ENCODE results near the gene SRPK2. TPM values are rescaled to one million over a fixed set of nuclear protein-coding genes. Genes with fewer than 3 reads are reported as not detected.

SRPK2 gene
- total and polyA plus RNA-seq, 2 of the 13 experiments (the other 11 are each of a cell fraction or from before 2014, with no cell fraction given), result 10.1 to 22.3 TPM

DNA sequence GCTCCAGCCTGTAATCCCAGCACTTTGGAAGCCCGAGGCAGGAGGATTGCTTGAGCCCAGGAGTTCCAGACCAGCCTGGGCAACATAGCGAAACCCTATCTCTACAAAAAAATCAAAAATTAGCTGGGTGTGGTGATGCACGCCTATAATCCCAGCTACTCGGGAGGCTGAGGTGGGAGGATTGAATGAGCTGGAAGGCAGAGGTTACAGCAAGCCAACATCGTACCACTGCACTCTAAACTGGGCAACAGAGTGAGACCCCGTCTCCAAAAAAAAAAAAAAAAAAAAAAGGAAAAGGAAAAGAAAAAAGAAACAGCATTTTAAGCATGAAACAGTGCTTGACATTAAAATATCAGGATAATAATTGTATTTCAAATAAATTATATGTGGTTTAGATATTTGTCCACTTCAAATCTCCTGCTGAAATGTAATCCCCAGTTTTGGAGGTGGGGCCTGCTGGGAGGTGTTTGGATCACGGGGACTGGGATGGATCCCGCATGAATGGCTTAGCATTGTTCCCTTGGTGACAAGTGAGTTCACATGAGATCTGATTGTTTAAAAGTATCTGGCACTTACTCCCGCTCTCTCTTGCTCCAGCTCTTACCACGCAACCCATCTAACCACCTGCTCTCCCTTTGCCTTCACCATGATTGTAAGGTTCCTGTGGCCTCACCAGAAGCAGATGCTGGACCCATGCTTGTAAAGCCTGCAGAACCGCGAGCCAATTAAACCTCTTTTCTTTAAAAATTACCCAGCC is 103.4 kb downstream of the SRPK2 start:
- Histone ChIP-seq H3K4me1 (ENCODE audit: insufficient read depth, low read length) (peaks cover 9% of the 10 kb centered on the region), H4K20me1 (ENCODE audit: insufficient read depth, low read length) (no peaks in the 10 kb centered on the region), H3K36me3 (replicated peaks in 1 of 2; ENCODE audit: control insufficient read depth in 1 of 2, insufficient read depth in 2 of 2, low read length in 2 of 2) (no peaks in the 10 kb centered on the region), H2AFZ (ENCODE audit: low read length) (no peak overlapping the region), H3K4me2 (ENCODE audit: low read depth, low read length) (no peak overlapping the region), H3K9me3 (ENCODE audit: low read length) (no peaks in the 10 kb centered on the region), H3K27me3 (ENCODE audit: control insufficient read depth in 1 of 2, insufficient read depth in 2 of 2, low read length in 2 of 2) (no peaks in the 10 kb centered on the region), H3K4me3 (replicated peaks in 1 of 3; ENCODE audit: insufficient read depth in 1 of 3, low read depth in 2 of 3, low read length in 3 of 3) (no peak overlapping the region), H3K9ac (ENCODE audit: insufficient read depth, low read depth, low read length) (no peak overlapping the region), H3K27ac (ENCODE audit: extremely low read length, insufficient read depth, low read length) (no peak overlapping the region), H3K79me2 (ENCODE audit: insufficient read depth, low read length) (peaks cover 14% of the 10 kb centered on the region)
- FAIRE-seq (no peak), ATAC-seq (no peak), DNase-seq (ENCODE audit: low spot score) (no peak)
- 97% methylated on average over 12 of the region's 12 CpGs for WGBS (ENCODE audit: low lambda C conversion rate)
- in situ Hi-C loops (cut with HindIII; ENCODE audit: extremely low pct_ligation_motif_present, low pct_unique_long_range_greater_than_20kb), result no loop called here
- BruUV-seq (replicated peaks), result no TSS peak
- ChIA-PET CTCF (ENCODE audit: low intra/inter-chr PET ratio, low total read pairs) (no interaction called here), POLR2A (interaction anchor here (0.7 kb wide), 1 partner anchor 177 kb away, joined by 3 read pairs; no protein-coding TSS in a partner anchor)
- intact Hi-C loops (cut with micrococcal nuclease; ENCODE audit: unreplicated experiment), result no loop called here
- TF ChIP-seq, protein P1, sequence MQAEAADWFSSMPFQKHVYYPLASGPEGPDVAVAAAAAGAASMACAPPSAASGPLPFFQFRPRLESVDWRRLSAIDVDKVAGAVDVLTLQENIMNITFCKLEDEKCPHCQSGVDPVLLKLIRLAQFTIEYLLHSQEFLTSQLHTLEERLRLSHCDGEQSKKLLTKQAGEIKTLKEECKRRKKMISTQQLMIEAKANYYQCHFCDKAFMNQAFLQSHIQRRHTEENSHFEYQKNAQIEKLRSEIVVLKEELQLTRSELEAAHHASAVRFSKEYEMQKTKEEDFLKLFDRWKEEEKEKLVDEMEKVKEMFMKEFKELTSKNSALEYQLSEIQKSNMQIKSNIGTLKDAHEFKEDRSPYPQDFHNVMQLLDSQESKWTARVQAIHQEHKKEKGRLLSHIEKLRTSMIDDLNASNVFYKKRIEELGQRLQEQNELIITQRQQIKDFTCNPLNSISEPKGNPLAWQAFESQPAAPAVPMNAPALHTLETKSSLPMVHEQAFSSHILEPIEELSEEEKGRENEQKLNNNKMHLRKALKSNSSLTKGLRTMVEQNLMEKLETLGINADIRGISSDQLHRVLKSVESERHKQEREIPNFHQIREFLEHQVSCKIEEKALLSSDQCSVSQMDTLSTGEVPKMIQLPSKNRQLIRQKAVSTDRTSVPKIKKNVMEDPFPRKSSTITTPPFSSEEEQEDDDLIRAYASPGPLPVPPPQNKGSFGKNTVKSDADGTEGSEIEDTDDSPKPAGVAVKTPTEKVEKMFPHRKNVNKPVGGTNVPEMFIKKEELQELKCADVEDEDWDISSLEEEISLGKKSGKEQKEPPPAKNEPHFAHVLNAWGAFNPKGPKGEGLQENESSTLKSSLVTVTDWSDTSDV (CRISPR knock-in tag; IDR thresholded peaks at IDR 0.05), result no peak
- TF ChIP-seq GFI1 (CRISPR knock-in tag; IDR thresholded peaks at IDR 0.05; ENCODE audit: borderline replicate concordance), result no peak
- TF ChIP-seq, protein P2, sequence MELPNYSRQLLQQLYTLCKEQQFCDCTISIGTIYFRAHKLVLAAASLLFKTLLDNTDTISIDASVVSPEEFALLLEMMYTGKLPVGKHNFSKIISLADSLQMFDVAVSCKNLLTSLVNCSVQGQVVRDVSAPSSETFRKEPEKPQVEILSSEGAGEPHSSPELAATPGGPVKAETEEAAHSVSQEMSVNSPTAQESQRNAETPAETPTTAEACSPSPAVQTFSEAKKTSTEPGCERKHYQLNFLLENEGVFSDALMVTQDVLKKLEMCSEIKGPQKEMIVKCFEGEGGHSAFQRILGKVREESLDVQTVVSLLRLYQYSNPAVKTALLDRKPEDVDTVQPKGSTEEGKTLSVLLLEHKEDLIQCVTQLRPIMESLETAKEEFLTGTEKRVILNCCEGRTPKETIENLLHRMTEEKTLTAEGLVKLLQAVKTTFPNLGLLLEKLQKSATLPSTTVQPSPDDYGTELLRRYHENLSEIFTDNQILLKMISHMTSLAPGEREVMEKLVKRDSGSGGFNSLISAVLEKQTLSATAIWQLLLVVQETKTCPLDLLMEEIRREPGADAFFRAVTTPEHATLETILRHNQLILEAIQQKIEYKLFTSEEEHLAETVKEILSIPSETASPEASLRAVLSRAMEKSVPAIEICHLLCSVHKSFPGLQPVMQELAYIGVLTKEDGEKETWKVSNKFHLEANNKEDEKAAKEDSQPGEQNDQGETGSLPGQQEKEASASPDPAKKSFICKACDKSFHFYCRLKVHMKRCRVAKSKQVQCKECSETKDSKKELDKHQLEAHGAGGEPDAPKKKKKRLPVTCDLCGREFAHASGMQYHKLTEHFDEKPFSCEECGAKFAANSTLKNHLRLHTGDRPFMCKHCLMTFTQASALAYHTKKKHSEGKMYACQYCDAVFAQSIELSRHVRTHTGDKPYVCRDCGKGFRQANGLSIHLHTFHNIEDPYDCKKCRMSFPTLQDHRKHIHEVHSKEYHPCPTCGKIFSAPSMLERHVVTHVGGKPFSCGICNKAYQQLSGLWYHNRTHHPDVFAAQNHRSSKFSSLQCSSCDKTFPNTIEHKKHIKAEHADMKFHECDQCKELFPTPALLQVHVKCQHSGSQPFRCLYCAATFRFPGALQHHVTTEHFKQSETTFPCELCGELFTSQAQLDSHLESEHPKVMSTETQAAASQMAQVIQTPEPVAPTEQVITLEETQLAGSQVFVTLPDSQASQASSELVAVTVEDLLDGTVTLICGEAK (IDR thresholded peaks at IDR 0.05), result no peak
- TF ChIP-seq, protein P2 (CRISPR knock-in tag; IDR thresholded peaks at IDR 0.05), result no peak
- TF ChIP-seq, protein P3, sequence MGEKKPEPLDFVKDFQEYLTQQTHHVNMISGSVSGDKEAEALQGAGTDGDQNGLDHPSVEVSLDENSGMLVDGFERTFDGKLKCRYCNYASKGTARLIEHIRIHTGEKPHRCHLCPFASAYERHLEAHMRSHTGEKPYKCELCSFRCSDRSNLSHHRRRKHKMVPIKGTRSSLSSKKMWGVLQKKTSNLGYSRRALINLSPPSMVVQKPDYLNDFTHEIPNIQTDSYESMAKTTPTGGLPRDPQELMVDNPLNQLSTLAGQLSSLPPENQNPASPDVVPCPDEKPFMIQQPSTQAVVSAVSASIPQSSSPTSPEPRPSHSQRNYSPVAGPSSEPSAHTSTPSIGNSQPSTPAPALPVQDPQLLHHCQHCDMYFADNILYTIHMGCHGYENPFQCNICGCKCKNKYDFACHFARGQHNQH (CRISPR knock-in tag; IDR thresholded peaks at IDR 0.05), result no peak
- TF ChIP-seq KDM1A (CRISPR knock-in tag; IDR thresholded peaks at IDR 0.05), result no peak
- TF ChIP-seq, protein P4, sequence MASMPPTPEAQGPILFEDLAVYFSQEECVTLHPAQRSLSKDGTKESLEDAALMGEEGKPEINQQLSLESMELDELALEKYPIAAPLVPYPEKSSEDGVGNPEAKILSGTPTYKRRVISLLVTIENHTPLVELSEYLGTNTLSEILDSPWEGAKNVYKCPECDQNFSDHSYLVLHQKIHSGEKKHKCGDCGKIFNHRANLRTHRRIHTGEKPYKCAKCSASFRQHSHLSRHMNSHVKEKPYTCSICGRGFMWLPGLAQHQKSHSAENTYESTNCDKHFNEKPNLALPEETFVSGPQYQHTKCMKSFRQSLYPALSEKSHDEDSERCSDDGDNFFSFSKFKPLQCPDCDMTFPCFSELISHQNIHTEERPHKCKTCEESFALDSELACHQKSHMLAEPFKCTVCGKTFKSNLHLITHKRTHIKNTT (CRISPR knock-in tag; IDR thresholded peaks at IDR 0.05), result no peak

Measured in HepG2 (cell line).